COR-L47 (cell line): ENCODE measurements around the gene KCNIP4.

Experiments used
- DNase-seq: peaks from one replicate; lab custom pipeline; 2025; lab: John Stamatoyannopoulos, UW

Gene KCNIP4

GRCh38 chr4:21457086-21457840 is 491.3 kb downstream of the KCNIP4 start:
- no peak for DNase-seq

DNA sequence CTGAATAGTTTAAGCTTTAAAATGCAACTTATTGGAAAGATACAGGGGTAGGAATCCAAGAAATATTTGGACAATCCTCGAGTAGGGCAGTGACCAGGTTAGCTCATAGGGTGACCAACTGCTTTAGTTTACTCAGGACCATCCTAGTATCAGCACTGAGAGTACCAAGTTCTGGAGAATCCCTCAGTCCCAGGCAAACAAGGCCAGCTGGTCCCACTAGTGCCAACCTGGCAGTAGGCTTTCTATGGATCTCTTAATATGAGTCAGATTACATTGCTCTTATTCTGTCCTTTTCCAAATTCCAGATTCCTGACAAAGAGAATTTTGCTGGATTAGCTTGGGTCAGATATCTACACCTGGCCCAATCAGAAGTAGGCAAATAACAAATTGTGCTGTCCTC is 493.7 kb downstream of the KCNIP4 start:
- DNase-seq, result no peak

GRCh38 chr4:21454201-21454600 is 494.4 kb downstream of the KCNIP4 start:
- DNase-seq, result no peak

DNA sequence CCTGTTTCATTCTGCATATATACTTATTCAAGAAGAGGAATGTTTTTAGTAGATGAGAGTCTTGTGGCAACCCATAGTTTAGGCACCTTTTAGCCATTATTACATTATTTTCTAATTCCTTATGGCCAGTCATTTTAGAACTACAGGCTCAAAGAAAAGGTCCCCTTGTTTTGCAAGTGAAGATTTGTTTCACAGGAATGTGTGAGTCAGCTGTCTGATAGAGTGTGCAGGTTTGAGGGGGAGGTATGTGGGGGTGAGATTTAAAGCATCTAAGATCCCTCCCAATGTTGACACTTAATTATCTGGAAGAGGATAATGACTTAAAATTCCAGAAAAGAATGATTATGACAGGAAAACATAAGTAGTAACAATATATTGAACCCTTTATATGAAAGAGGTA is 495.6 kb downstream of the KCNIP4 start:
- DNase-seq, result no peak

- DNase-seq, result no peak
Measured at GRCh38 chr4:21451032-21451431, 497.5 kb downstream of the KCNIP4 start.

- DNase-seq, result no peak
Measured at GRCh38 chr4:21450331-21450730, 498.2 kb downstream of the KCNIP4 start.

GRCh38 chr4:21447301-21448054 is 501.1 kb downstream of the KCNIP4 start:
- DNase-seq, result no peak

DNA sequence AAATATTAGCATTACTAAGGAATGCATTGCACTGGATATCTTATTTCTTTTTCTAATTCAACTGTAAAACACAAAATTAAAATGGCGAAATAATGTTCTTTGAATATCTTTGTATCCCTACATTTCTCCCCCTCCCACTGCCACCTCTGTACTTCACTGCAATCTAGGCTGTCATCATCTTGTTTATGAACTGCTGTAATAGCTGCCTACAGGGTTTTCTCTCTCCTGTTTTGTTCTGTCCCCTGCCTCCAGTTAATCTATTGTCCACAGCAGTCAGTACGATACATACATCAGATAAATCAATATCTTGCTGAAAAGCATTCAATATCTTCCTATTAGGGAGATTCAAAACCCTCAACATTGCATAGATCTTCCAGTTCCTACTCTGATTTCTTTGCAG is 528.4 kb downstream of the KCNIP4 start:
- no peak for DNase-seq

- DNase-seq, result no peak
Measured at GRCh38 chr4:21415728-21416127, 532.8 kb downstream of the KCNIP4 start.

DNA sequence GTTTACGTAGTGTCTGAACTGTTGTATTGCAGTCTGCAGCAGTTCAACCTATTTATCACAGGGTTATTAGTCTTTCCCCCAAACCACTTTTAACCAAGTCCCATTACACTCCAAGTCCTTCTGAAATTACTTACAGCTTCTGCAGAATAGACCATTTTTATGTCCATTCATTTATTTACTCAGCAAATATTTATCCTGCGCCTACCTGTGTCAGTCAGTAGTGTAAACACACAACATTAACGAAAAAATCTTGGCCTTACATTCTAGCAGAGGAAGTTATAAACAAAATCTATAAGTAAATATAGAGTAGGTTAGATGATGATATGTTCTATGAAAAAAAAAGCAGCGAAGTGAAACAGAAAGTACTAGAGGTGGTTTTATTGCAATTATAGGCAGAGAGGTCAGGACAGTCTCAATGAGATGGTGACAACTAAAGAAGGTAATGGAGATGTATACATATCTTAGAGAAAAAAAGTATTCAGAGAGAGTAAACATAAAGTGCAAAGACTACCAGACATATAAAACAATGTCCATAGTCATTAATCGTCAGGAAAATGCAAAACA is 534.7 kb downstream of the KCNIP4 start:
- DNase-seq, result peak; percentile 52

DNA sequence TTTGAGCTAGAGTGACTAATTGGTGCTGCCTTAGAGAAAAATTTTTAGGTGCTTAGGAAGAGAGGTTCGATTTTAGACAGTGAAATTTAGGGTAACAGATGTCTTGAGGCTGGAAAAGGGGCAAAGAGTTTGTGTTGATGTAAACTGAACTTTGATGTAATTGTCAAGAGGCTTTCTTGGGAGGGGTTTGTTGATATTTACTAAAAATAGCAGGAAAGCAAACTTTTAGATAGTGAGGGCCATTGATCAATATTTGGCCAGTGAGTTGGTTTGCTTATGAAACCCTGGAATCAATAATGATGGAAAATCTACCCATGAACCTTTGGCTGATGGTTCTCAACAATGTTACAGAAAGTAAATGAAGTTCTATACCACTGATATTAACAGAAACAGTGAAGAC is 537.5 kb downstream of the KCNIP4 start:
- DNase-seq, result no peak

DNA sequence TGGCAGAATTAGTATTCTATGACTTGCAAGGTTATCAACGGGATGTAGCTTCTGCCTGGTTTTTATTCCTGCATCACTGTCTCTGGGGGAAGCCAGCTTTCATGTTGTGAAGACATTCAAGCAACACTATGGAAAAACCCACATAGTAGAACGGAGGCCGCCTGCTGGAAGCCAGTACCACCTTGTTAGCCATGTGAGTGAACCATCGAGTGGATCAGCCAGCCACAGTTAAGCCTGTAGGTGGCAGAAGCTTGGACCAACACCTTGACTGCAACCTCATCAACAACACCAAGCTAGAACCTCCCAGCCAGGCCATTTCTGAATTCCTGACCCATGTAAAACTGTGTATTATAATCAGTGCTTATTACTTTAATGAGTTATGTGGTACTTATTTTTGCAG is 538.2 kb downstream of the KCNIP4 start:
- DNase-seq, result no peak

- DNase-seq, result no peak
Measured at GRCh38 chr4:21387683-21388082, 560.9 kb downstream of the KCNIP4 start.

DNA sequence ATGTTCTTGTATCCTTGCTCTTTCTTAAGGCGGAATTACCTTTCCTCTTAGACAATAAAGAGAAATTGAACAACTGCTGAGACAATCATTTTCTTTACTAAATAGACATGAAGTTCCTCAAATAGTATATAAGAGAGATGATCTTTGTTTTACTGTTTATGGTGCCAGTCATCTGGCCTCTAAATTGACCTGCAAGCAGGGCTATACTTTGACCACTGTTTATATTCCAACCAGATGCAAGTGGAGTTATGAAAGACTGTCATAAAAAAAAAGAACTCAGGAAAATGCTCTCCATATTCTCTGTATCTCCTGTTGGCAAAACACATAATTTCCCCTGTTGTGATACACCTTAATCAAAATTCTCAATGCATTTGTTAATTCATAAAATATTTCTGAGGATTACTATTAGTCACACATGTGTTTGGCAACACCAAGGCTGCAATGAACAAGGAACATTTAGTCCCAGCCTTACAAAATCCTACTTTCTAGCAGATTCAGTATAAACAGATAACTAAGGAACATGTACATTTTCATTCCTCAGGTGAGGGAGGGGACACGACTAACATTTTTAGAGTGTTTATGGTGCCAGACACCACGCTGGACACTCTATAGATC is 562.3 kb downstream of the KCNIP4 start:
- DNase-seq, result no peak

- DNase-seq, result no peak
Measured at GRCh38 chr4:21385706-21386105, 562.9 kb downstream of the KCNIP4 start.

- no peak for DNase-seq
Measured at GRCh38 chr4:21384609-21385008, 564.0 kb downstream of the KCNIP4 start.

DNA sequence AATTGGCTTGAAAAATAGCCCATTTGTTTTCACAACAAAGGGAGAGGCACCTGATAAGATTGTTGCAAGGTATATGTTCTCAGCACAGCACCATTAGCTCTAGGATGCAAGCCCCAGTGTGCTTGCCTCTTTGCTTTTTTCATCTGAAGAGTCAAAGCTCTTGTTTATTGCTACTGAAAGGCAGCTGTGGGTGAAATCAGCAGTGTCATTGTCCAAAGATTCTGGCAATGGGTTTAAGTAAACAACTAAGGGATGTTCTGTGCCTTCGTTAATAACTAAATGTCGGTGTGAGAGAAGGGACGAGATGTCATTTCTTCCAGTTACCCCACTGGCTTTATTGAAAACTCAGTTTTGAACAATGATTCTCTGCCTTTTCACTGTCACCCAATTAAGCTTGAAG is 567.7 kb downstream of the KCNIP4 start:
- peak; percentile 37 for DNase-seq

- no peak for DNase-seq
Measured at GRCh38 chr4:21377046-21377445, 571.5 kb downstream of the KCNIP4 start.

DNA sequence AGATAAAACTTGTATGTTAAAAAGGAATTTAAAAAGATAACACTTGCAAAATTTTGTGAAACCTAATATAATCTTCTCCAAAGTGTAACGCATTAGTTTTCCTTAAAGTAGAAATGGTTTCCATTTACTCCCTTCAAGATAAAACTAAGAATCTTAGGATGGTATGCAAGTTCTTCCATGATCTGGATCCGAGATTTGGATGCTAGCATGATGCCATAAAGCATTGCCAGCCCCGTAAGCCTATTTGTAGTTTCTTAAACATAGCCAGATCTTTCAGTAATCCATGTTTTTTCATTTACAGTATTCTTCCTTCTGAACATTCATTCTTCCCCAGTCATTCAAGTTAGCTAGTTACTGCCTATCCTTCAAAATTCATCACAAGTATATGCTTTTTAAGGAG is 572.4 kb downstream of the KCNIP4 start:
- no peak for DNase-seq

- DNase-seq, result no peak
Measured at GRCh38 chr4:21374641-21375368, 573.8 kb downstream of the KCNIP4 start.

- DNase-seq, result no peak
Measured at GRCh38 chr4:21367567-21367966, 581.0 kb downstream of the KCNIP4 start.

GRCh38 chr4:21366840-21367239 is 581.7 kb downstream of the KCNIP4 start:
- no peak for DNase-seq
